Activated naive CD8-positive, alpha-beta T cell treated with anti-CD3 and anti-CD28 coated beads, Interleukin-2, amount 50 U/mL, for 24 hours (primary cell): Measurements from ENCODE around the gene HJV.
"Not testable (repeated sequence)": the region's sequence is repeated elsewhere in the genome, so short reads cannot be mapped to it uniquely, and the experiment has no call there.

Experiments used
- ATAC-seq: fragments of 150-1000 bp; cut with Tn5 transposase; one replicate; pipeline ENCODE4 v1.10.0; 2021
- DNase-seq: peaks from one replicate; pipeline ENCODE4 v3.0.0; 2021
- H3K27ac Mint-ChIP-seq: one replicate; pipeline ENCODE4 v1.8.0; 2021; ENCODE audit warnings: mild to moderate bottlenecking, mixed read lengths
- H3K27me3 Mint-ChIP-seq: one replicate; pipeline ENCODE4 v1.8.0; 2021; ENCODE audit warnings: mixed read lengths
- H3K36me3 Mint-ChIP-seq: one replicate; pipeline ENCODE4 v1.8.0; 2021; ENCODE audit warnings: low read depth, mixed read lengths
- H3K4me1 Mint-ChIP-seq: one replicate; pipeline ENCODE4 v1.8.0; 2021; ENCODE audit warnings: mixed read lengths
- H3K4me3 Mint-ChIP-seq: one replicate; pipeline ENCODE4 v1.8.0; 2021; ENCODE audit warnings: mild to moderate bottlenecking, moderate library complexity, mixed read lengths
- H3K9me3 Mint-ChIP-seq: one replicate; pipeline ENCODE4 v1.8.0; 2021; ENCODE audit warnings: mixed read lengths

The HJV gene, protein sequence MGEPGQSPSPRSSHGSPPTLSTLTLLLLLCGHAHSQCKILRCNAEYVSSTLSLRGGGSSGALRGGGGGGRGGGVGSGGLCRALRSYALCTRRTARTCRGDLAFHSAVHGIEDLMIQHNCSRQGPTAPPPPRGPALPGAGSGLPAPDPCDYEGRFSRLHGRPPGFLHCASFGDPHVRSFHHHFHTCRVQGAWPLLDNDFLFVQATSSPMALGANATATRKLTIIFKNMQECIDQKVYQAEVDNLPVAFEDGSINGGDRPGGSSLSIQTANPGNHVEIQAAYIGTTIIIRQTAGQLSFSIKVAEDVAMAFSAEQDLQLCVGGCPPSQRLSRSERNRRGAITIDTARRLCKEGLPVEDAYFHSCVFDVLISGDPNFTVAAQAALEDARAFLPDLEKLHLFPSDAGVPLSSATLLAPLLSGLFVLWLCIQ

DNA sequence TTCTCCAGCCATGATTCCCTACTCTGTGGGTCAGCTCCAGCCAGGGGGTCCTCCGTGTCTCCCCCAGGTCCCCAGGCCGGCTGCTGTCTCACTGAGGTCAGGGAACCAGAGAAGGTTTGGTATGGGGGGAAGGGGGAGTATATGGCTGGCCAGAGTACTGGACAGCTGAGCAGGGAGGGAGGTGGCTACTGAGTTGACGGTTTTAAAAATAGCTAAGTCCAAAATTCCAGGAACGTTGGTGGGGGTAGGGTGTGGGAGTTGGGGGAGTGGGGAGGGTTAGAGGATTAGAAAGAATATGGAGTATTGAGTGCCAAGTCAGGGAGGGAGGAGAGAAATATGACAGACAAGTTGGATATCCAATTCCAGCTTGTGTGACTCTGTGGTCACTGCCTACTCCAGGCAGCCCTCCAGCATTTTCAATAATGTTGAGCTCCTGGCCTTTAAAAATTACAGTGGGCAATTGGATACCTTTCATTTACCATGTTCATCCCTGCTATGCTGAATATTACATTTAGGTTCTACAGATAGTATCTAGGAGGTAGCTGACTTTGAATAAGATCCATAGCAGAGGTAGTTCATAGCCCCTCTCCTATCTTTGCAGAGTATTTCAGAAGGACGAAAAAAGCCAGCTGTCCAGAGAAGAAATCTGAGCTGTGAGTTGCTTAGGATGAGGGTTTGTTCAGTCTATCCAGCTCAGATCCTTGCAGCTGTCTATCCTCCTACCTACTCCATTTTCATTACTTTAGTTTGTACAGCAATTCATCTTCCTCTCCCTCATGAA, at the start of gene HJV:
Gene HJV, minus strand, starts transcription at position 114 of the 781 bp plus-strand sequence. CDS start 1,504 bp downstream, outside the sequence.
- Mint-ChIP-seq H3K27ac (no peak within 1 kb of the TSS), H3K36me3 (no peaks in the 10 kb centered on the region), H3K4me3 (no peak within 1 kb of the TSS), H3K4me1 (peaks cover 3% of the 10 kb centered on the region), H3K27me3 (peaks cover 55% of the 10 kb centered on the region), H3K9me3 (no peaks in the 10 kb centered on the region)
- no peak for DNase-seq
- no peak for ATAC-seq

DNA sequence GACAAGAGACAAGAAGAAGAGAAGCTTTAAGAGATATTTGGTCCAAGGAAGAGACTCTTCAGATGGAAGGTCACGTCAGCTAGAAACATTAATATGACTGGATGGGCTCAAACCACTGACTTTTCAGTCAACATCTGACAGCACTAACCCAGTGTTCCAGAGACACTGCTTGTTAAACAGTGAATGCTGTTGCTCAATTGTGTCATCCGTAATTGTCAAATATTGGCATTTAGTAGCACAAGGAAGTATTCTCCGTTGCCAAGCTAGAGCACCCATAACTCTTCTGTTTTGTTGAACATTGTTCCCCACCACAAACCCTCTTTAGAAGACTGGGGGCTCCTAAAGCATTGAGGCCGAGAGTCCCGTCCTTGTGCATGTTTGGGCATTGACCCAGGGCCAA, 37.6 kb upstream of the HJV start:
- not testable (repeated sequence) for H3K36me3 Mint-ChIP-seq, H3K4me3 Mint-ChIP-seq, H3K9me3 Mint-ChIP-seq, H3K4me1 Mint-ChIP-seq, H3K27me3 Mint-ChIP-seq, DNase-seq, ATAC-seq, H3K27ac Mint-ChIP-seq

DNA sequence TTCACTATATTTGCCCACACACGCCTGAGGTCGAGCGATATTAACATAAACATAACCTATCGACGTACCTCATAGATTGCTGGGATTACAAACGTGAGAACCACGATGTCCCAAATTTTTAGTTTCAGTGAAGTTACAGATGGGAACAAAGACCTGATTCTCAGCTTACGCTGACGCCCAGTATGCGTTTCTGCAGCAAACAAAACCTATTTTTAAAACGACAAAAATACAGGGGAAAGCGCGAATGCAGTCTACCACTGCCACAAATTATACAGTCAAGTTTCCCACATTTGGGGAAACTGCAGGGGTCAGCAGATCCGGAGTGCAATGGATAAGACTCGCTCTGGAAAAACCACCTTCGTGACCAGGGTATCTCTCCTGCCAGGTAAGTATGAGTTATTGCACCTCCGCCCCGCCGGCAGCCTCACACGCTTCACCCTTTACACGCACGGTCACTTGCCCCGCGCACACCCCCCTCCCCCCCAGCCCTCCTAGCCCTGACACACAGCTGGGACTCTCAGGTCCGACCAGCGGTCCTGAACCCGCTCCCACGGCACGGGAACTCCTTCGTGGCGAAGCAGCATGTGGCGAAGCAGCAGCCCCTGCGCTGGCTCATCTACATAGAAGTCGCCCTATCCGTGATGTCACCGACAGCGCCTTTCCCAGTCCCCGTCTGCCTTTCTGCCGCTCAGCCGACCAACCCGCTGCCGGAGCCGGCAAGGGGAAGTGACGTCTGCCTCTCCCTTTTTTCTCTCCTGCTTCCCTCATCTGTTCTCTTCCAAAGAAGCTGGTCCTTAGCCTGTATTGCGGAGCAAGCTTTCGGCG, 30.5 kb upstream of the HJV start:
- peaks cover 19% of the 10 kb centered on the region for H3K4me1 Mint-ChIP-seq
- not testable (repeated sequence) for H3K27me3 Mint-ChIP-seq, H3K9me3 Mint-ChIP-seq, H3K36me3 Mint-ChIP-seq
- H3K4me3 Mint-ChIP-seq: peak overlapping the region; percentile 79
- ATAC-seq (peak; percentile 97), DNase-seq (peak; percentile 82)
- H3K27ac Mint-ChIP-seq: peak overlapping the region; percentile 100

DNA sequence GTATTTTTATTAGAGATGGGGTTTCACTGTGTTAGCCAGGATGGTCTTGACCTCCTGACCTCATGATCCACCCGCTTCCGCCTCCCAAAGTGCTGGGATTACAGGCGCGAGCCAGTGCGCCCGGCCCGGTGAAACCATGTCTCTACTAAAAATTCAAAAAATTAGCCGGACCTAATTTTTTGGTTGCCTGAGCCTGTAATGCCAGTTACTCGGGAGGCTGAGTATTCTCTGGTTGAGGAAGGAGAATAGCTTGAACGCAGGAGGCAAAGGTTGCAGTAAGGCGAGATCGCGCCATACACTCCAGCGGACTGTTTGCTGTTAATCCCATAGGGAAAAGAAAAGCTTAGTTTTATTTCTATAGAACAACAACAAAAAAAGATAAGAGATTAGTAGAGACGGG, 29.9 kb upstream of the HJV start:
- ATAC-seq: no peak
- Mint-ChIP-seq H3K27ac (peak overlapping the region; percentile 100), H3K36me3 (no peaks in the 10 kb centered on the region), H3K4me1 (peaks cover 19% of the 10 kb centered on the region), H3K9me3 (no peaks in the 10 kb centered on the region), H3K4me3 (peak overlapping the region; percentile 79), H3K27me3 (no peaks in the 10 kb centered on the region)
- DNase-seq: no peak

DNA sequence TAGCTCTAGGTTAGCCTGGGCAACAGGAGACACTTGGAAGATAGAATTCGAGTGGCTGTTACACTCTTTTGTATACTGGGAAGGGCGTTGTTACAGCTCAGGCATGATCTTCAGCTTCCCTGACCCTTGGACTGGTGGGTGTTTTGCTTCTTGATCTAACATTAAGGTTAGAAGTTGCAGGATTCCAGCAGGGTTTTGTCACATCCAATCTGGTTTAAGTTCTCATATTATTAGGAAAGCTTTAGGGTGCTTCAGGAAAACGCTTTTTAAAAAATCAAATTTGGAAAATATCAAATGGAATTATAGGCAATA, 29.1 kb upstream of the HJV start:
- ATAC-seq, H3K36me3 Mint-ChIP-seq, DNase-seq, H3K9me3 Mint-ChIP-seq, H3K27me3 Mint-ChIP-seq: not testable (repeated sequence)
- Mint-ChIP-seq H3K27ac (peak overlapping the region; percentile 69), H3K4me3 (peak overlapping the region; percentile 38), H3K4me1 (peaks cover 19% of the 10 kb centered on the region)

DNA sequence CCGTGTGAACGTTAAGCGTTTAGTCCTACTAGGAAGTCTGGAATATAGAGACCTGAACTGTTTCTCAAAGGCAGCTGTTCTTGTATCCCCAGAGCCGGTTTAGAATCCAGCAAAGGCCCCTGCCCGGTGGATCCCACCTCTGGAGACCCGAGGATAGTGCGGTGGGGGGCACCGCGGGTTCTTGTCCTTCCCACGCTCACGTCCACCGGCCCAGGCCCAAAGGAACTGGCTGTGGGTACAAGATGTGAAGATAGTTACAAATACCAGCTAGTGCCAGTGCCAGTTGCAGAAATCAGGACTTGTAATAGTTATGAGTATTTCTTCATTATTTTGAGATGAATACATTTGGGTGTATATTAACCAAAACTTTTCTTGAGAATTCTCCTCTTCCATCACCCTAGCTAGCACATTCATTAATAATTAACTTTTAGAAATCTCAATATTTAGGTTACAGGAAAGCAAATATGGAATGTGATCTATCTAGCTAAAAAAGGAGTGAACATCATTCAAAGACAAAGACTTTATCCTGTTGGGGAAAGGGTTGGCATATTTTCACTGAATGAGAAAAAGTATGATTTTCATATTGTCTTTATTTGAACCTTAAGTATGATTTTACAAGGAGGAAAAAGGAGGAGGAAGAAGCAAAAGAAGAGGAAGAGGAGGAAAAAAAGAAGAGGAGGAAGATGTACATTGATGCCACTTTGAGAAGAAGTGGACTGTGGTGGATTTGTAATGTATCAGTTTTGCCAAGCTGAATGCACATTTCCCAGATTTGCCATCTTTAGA, 28.5 kb upstream of the HJV start:
- not testable (repeated sequence) for H3K4me3 Mint-ChIP-seq, DNase-seq, H3K27ac Mint-ChIP-seq, H3K27me3 Mint-ChIP-seq, H3K36me3 Mint-ChIP-seq, ATAC-seq, H3K9me3 Mint-ChIP-seq
- H3K4me1 Mint-ChIP-seq: peaks cover 19% of the 10 kb centered on the region

DNA sequence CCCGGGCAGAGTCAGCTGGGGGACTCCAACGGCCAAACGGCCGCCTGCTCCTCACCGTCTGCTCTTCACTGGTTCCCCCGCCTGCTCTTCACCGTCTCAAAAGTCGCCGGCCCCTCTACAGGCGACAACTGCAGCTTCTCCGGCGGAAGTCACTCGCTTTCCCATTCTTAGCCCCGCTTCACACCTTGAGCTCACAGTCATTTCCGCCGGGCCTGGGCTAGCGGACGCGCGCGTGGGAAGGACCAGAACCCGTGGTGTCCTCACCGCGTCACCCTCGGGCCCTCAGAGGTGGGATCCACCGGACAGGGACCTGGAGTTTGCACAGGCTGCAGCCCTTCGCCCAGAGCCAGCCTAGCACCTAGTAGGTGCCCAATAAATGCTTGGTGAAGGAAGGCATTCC, 27.9 kb upstream of the HJV start:
- no peak overlapping the region for H3K4me3 Mint-ChIP-seq
- ATAC-seq (no peak), DNase-seq (no peak)
- H3K27me3 Mint-ChIP-seq: no peaks in the 10 kb centered on the region
- no peak overlapping the region for H3K27ac Mint-ChIP-seq
- no peaks in the 10 kb centered on the region for H3K36me3 Mint-ChIP-seq
- H3K4me1 Mint-ChIP-seq: peaks cover 19% of the 10 kb centered on the region
- H3K9me3 Mint-ChIP-seq: no peaks in the 10 kb centered on the region

DNA sequence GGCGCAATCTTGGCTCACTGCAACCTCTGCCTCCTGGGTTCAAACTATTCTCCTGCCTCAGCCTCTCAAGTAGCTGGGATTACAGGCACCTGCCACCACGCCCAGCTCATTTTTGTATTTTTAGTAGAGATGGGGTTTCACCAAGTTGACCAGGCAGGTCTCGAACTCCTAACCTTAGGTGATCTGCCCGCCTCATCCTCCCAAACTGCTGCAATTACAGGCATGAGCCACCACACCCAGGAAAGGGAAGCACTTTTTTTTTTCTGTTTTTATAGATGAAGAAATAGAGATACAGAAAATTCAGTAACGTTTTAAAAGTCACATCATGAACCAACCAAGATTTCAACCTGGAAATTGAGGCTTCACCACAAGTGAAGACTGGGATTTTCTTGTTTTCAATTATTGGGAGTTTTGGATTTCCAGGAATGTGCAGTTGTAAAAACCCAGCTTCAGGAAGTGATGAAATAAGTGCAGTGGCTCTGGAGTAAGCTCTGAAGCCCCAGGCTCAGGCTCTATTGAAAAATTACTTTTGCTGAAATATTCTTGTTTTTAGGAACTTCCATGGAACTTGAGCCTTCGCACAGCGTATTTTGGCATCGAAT, 27.1 kb upstream of the HJV start:
- H3K4me3 Mint-ChIP-seq, H3K36me3 Mint-ChIP-seq, DNase-seq, H3K27ac Mint-ChIP-seq, ATAC-seq, H3K27me3 Mint-ChIP-seq, H3K9me3 Mint-ChIP-seq: not testable (repeated sequence)
- H3K4me1 Mint-ChIP-seq: peaks cover 19% of the 10 kb centered on the region

DNA sequence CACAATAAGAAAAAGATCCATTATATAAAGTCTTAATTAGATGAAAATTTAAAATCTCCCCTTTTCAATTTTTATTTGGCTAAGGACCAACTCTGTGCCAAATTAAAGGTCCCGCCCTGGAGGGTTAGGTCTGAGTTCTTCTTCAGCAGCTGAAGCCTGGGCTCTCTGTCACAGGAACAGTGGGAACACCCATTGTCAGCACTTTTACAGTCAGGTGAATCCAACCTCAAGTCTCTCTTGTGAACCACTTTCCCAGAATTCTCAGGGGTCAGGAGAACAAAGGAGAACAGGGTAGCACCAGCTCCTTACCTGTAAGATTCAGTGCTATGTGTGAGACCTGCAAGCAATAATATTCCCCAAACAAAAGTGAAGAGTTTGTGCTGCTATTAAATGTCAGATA, 25.1 kb upstream of the HJV start:
- ATAC-seq (no peak), DNase-seq (no peak)
- peaks cover 12% of the 10 kb centered on the region for H3K4me1 Mint-ChIP-seq
- H3K36me3 Mint-ChIP-seq: no peaks in the 10 kb centered on the region
- no peak overlapping the region for H3K4me3 Mint-ChIP-seq
- no peaks in the 10 kb centered on the region for H3K27me3 Mint-ChIP-seq
- H3K9me3 Mint-ChIP-seq: no peaks in the 10 kb centered on the region
- no peak overlapping the region for H3K27ac Mint-ChIP-seq

DNA sequence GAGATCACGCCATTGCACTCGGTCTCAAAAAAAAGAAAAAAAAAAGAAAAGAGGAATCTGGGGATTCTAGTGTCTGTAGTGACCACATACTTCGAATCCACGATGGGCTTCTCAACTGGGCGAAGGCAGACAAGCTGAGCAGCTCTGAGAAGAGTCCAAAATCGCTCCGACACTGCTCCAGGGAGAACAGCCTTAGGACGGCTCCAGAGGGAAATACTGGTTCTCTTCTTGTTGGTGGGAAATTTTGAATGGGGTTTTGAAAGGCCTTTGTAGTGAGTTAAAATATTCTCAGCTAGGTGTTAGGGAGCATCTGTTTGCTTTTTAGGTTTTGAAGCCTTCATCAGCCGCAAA, 18.3 kb upstream of the HJV start:
- peaks cover 16% of the 10 kb centered on the region for H3K27me3 Mint-ChIP-seq
- ATAC-seq (no peak), DNase-seq (no peak)
- no peaks in the 10 kb centered on the region for H3K9me3 Mint-ChIP-seq
- no peak overlapping the region for H3K27ac Mint-ChIP-seq
- H3K4me3 Mint-ChIP-seq: peak overlapping the region; percentile 92
- peaks cover 42% of the 10 kb centered on the region for H3K4me1 Mint-ChIP-seq
- H3K36me3 Mint-ChIP-seq: peaks cover 9% of the 10 kb centered on the region

DNA sequence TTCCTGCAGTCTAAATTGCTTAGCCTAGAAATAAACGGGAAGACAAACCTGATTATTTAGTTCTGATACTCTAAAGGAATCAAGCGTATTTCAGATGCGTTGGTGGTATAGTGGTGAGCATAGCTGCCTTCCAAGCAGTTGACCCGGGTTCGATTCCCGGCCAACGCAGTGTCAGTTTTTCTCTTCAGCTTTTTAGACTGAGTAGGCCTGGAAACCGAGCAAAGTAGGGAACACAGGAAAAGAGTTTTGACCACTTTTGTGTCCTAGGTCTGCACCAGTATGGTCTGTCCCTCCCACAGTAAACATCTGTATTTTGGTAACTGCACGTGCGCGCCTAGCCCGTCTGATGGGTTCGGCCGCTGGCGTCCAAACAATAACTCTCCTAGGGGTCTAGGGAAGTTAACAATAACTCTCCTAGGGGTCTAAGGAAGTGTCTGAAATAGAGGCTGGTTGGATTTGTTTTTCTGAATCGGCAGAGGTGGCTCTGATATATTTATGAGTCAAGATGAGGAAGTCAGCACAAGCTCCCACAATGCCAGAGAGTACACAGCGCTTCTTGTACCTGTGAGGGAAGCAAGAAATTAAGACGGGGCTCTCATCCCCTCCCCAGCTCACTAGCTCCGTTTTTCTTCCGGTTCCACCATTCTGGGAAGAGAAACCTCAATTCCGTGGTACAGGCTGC, 15.6 kb upstream of the HJV start:
- Mint-ChIP-seq H3K4me3 (peak overlapping the region; percentile 92), H3K36me3 (peaks cover 9% of the 10 kb centered on the region), H3K4me1 (peaks cover 48% of the 10 kb centered on the region), H3K9me3 (no peaks in the 10 kb centered on the region), H3K27me3 (peaks cover 17% of the 10 kb centered on the region), H3K27ac (peak overlapping the region; percentile 97)
- DNase-seq: peak; percentile 81
- peak; percentile 61 for ATAC-seq

DNA sequence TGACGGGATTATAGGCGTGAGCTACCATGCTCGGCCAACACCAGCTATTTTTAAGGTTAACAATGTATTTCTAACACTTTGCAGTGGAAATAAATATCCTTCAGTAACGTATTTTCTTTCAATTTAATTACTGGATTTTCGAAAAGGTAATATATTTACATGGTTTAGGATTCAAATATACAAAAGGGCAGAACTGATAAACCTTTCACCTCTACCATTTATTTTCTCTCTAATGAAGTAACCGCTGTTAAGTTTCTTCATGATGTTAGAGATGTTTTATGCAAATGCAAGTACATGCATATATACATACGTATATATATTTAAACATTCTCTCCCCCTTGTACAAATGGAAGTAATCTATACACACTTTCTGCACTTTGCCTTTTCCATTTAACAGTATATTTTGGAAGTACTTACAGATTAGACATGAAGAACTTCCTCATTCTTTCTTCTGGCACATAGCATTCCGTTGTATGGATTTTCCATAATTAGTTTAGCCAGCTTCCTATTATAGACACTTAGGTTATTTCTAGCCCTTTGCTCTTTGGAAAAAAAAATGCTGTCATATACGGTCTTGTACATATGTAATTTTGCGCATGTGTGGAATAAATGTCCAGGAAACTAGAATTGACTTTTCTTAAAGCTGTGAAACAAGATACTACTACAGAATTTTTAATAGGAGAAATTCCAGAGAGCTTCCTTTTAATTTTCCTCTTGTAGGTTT, 14.9 kb upstream of the HJV start:
- no peak for ATAC-seq
- Mint-ChIP-seq H3K27me3 (peaks cover 17% of the 10 kb centered on the region), H3K36me3 (peaks cover 9% of the 10 kb centered on the region), H3K4me3 (peak overlapping the region; percentile 92), H3K4me1 (peaks cover 48% of the 10 kb centered on the region), H3K27ac (peak overlapping the region; percentile 97), H3K9me3 (no peaks in the 10 kb centered on the region)
- DNase-seq: no peak

DNA sequence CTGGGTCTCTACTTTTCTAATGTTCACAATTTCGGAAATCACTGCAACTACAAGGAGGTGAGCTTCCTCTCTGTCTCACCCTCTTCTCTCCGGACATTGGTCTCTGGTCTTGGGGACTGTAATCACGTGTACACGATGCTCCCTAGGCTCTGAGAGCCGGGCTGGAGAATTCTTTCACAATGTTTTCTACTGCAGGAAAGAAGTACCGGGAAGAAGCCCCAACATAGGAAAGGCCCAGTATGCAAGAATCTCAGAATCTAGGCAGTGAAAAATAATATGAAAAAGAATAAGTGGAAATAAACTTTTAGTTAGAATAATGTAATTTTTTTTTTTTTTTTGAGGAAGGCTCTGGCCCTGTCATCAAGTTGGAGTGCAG, 13.5 kb upstream of the HJV start:
- Mint-ChIP-seq H3K4me1 (peaks cover 47% of the 10 kb centered on the region), H3K27ac (peak overlapping the region; percentile 95), H3K27me3 (peaks cover 20% of the 10 kb centered on the region), H3K9me3 (no peaks in the 10 kb centered on the region), H3K36me3 (peaks cover 9% of the 10 kb centered on the region), H3K4me3 (peak overlapping the region; percentile 92)
- DNase-seq (no peak), ATAC-seq (no peak)
